SK-N-SH (cell line): ENCODE results near the gene CBFA2T3. TPM values are rescaled to one million over a fixed set of nuclear protein-coding genes. Genes with fewer than 3 reads are reported as not detected.

Source experiments
- CTCF ChIA-PET: fragments of 300-600, 350-600 bp; formaldehyde crosslinking; extraction: SDS; loops from one replicate; lab custom pipeline; 2021; lab: Yijun Ruan, JAX
- POLR2A ChIA-PET: fragments of 350-600 bp; sonication (Branson Sonifier 250); formaldehyde crosslinking; extraction: SDS; loops from one replicate; lab custom pipeline; 2020; ENCODE audit warnings: antibody characterized with exemption, inconsistent platforms; lab: Yijun Ruan, JAX
- DNase-seq: peaks from one replicate; pipeline ENCODE4 v3.0.0; 2012
- H2AFZ ChIP-seq: fragments of 200-600 bp; sonication (generic); 2 replicates; pipeline ENCODE4 v1.8.1; 2016; ENCODE audit warnings: antibody characterized with exemption, mild to moderate bottlenecking, low read depth
- H3F3A ChIP-seq: fragments of 200-600 bp; sonication (generic); replicated peaks from 2 replicates; pipeline ENCODE3; 2016; ENCODE audit warnings: antibody characterized with exemption, mild to moderate bottlenecking; ENCODE audit not compliant: insufficient read depth
- H3K27ac ChIP-seq, 2 experiments: fragments of 200-500 bp in 1 of 2; fragments of 200-600 bp in 1 of 2; sonication (Bioruptor generic) in 1 of 2; sonication (generic), shearing (Covaris generic) in 1 of 2; 2 replicates each; pipeline versions ENCODE4 v1.5.1 to v1.6.1; 2014 to 2016; ENCODE audit warnings: low read depth in 2 of 2, inconsistent platforms in 1 of 2, low read length in 1 of 2, mild to moderate bottlenecking in 1 of 2, mixed read lengths in 1 of 2
- H3K27me3 ChIP-seq: fragments of 200-600 bp; sonication (generic), shearing (Covaris generic); 2 replicates; pipeline ENCODE4 v1.6.1; 2016; ENCODE audit warnings: mixed run types; ENCODE audit not compliant: insufficient read depth
- H3K36me3 ChIP-seq, 2 experiments: fragments of 200-500 bp in 1 of 2; fragments of 200-600 bp in 1 of 2; sonication (Bioruptor generic) in 1 of 2; sonication (generic) in 1 of 2; replicated peaks in 1 of 2; 2 replicates each; pipeline versions ENCODE3 to v1.5.1; 2014 to 2016; ENCODE audit warnings: low read length in 1 of 2, mild to moderate bottlenecking in 1 of 2; ENCODE audit not compliant: insufficient read depth in 2 of 2, control insufficient read depth in 1 of 2
- H3K4me1 ChIP-seq, 2 experiments: fragments of 200-500 bp in 1 of 2; fragments of 200-600 bp in 1 of 2; sonication (Bioruptor generic) in 1 of 2; sonication (generic), shearing (Covaris generic) in 1 of 2; 2 replicates each; pipeline versions ENCODE4 v1.5.1 to v1.6.1; 2014 to 2016; ENCODE audit warnings: low read depth in 1 of 2, low read length in 1 of 2, mixed run types in 1 of 2; ENCODE audit not compliant: insufficient read depth in 2 of 2, control insufficient read depth in 1 of 2
- H3K4me2 ChIP-seq: fragments of 200-600 bp; sonication (generic), shearing (Covaris generic); 2 replicates; pipeline ENCODE4 v1.6.1; 2017; ENCODE audit warnings: mixed run types
- H3K4me3 ChIP-seq, 2 experiments: fragments of 200-500 bp in 1 of 2; fragments of 200-600 bp in 1 of 2; sonication (Bioruptor generic) in 1 of 2; sonication (generic), shearing (Covaris generic) in 1 of 2; 2 replicates each; pipeline versions ENCODE4 v1.5.1 to v1.8.1; 2014 to 2016; ENCODE audit warnings: low read depth in 2 of 2, inconsistent platforms in 1 of 2, low read length in 1 of 2, mild to moderate bottlenecking in 1 of 2, mixed read lengths in 1 of 2, moderate library complexity in 1 of 2
- H3K79me2 ChIP-seq: fragments of 200-600 bp; sonication (generic); 2 replicates; pipeline ENCODE4 v1.8.1; 2017; ENCODE audit warnings: mild to moderate bottlenecking; ENCODE audit not compliant: insufficient read depth
- H3K9ac ChIP-seq: fragments of 200-600 bp; sonication (generic); 2 replicates; pipeline ENCODE4 v1.6.1; 2017; ENCODE audit warnings: mixed run types
- H3K9me2 ChIP-seq: fragments of 200-600 bp; sonication (generic); 2 replicates; pipeline ENCODE4 v1.6.1; 2017; ENCODE audit warnings: mixed run types
- H3K9me3 ChIP-seq: fragments of 200-600 bp; sonication (generic); 2 replicates; pipeline ENCODE4 v1.6.1; 2017; ENCODE audit warnings: mixed run types, mild to moderate bottlenecking, moderate library complexity
- H4K20me1 ChIP-seq: fragments of 200-600 bp; sonication (generic); 2 replicates; pipeline ENCODE4 v1.6.1; 2017; ENCODE audit warnings: mild to moderate bottlenecking, mixed run types; ENCODE audit not compliant: insufficient read depth
- ELF1 ChIP-seq: IDR thresholded peaks from 2 replicates; pipeline ENCODE4 v1.4.0; 2012
- EP300 ChIP-seq, 2 experiments: IDR thresholded peaks; 2 replicates each; pipeline versions ENCODE4 v1.4.0 to v1.6.1; 2012; ENCODE audit warnings: borderline replicate concordance in 1 of 2, low read depth in 1 of 2, low read length in 1 of 2
- EZH2phosphoT487 ChIP-seq: fragments of 200-600 bp; sonication (generic); IDR thresholded peaks from 2 replicates; pipeline ENCODE4 v1.6.1; 2017; ENCODE audit warnings: low read depth, mixed run types, mild to moderate bottlenecking, antibody characterized with exemption, moderate library complexity, borderline replicate concordance
- FOSL2 ChIP-seq: IDR thresholded peaks from 2 replicates; pipeline ENCODE4 v1.4.0; 2012; ENCODE audit warnings: low read depth, mild to moderate bottlenecking, moderate library complexity, borderline replicate concordance
- GABPA ChIP-seq: IDR thresholded peaks from 2 replicates; pipeline ENCODE4 v1.4.0; 2012; ENCODE audit warnings: low read depth, mild to moderate bottlenecking
- GATA2 ChIP-seq: sonication (generic); formaldehyde crosslinking; IDR thresholded peaks from 2 replicates; pipeline ENCODE4 v1.5.0; 2020; ENCODE audit warnings: mild to moderate bottlenecking, missing genetic modification reagents
- IRF3 ChIP-seq: fragments of 150-350 bp; IDR thresholded peaks from 2 replicates; pipeline ENCODE4 v1.6.1; 2016; ENCODE audit warnings: mild to moderate bottlenecking, low read depth, low read length
- MEF2A ChIP-seq: IDR thresholded peaks from 2 replicates; pipeline ENCODE4 v1.4.0; 2012; ENCODE audit warnings: low read depth, borderline replicate concordance
- NRF1 ChIP-seq: IDR thresholded peaks from 2 replicates; pipeline ENCODE4 v1.6.1; 2012; ENCODE audit warnings: low read depth, mild to moderate bottlenecking, low read length
- PBX3 ChIP-seq: IDR thresholded peaks from 2 replicates; pipeline ENCODE4; 2012
- POLR2AphosphoS5 ChIP-seq: IDR thresholded peaks from 2 replicates; pipeline ENCODE4 v1.6.1; 2012; ENCODE audit warnings: low read depth, low read length
- RAD21 ChIP-seq: IDR thresholded peaks from 2 replicates; pipeline ENCODE4 v1.6.1; 2012; ENCODE audit warnings: mild to moderate bottlenecking, low read length
- RCOR1 ChIP-seq: fragments of 150-350 bp; IDR thresholded peaks from 2 replicates; pipeline ENCODE4 v1.6.1; 2017; ENCODE audit warnings: antibody characterized with exemption, low read length
- RXRA ChIP-seq: IDR thresholded peaks from 2 replicates; pipeline ENCODE4 v1.4.0; 2012; ENCODE audit warnings: low read depth, mild to moderate bottlenecking, borderline replicate concordance
- SIN3A ChIP-seq: IDR thresholded peaks from 2 replicates; pipeline ENCODE4 v1.6.1; 2012; ENCODE audit warnings: low read depth, mild to moderate bottlenecking, low read length, moderate library complexity, borderline replicate concordance
- SMC3 ChIP-seq: IDR thresholded peaks from 2 replicates; pipeline ENCODE4 v1.6.1; 2012; ENCODE audit warnings: low read depth, low read length, improper control_type of control experiment
- TAF1 ChIP-seq: IDR thresholded peaks from 2 replicates; pipeline ENCODE4 v1.6.1; 2012; ENCODE audit warnings: low read depth, mild to moderate bottlenecking, low read length, moderate library complexity, borderline replicate concordance
- TCF12 ChIP-seq: IDR thresholded peaks from 2 replicates; pipeline ENCODE4 v1.4.0; 2012
- USF1 ChIP-seq: IDR thresholded peaks from 2 replicates; pipeline ENCODE4 v1.4.0; 2012; ENCODE audit warnings: low read depth, borderline replicate concordance
- YY1 ChIP-seq: IDR thresholded peaks from 2 replicates; pipeline ENCODE4 v1.4.0; 2012; ENCODE audit warnings: low read depth, mild to moderate bottlenecking
- WGBS: methylation state at CpG from one replicate; pipeline ENCODE4 v1.1.6; 2017; ENCODE audit warnings: low lambda C conversion rate; 5-methylcytosine and 5-hydroxymethylcytosine counted together
- polyA plus RNA-seq, 3 experiments: library from polyadenylated mRNA; depleted of rRNA; stranded (reverse); fragments of >200 nt; gene quantifications; 2 replicates each; pipeline ENCODE4 v1.2.3, GENCODE V29; 2012
- TF ChIP-seq, protein P1 (sequence below): fragments of 200-600 bp; sonication (generic); IDR thresholded peaks from 2 replicates; pipeline ENCODE4 v1.6.1; 2017; ENCODE audit warnings: antibody characterized with exemption, mild to moderate bottlenecking, moderate library complexity

Gene CBFA2T3
- polyA plus RNA-seq, 1 of the 3 experiments (the other 2 are of a cell fraction): not detected

DNA sequence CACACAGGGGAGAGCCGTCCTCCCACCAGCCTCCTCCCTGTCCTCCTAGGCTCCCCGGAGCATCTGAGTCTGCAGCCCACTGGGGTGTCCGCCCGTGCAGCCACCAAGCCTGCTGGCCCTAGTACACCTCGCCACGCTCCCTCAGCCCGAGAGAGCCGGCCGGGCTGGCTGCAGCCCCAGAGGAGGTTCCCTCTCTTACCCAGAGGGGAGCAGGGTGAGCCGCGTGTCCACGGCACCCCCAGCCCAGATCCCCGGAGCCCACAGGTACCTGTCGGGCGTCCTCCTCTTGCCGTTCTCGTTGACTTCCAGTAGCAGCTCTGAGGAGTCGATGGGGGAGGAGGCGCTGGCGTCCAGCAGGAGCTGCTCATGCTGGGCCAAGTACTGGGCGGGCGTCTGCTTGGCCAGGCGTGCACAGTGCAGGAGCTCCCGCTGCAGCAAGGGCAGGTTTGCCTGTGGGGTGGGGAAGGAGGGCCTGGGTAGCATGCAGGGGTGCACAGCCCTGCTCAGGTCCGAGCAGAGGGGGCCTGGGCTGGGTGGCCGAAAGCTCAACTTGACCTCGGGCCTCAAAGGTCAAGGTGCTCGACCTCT is 91.2 kb downstream of the CBFA2T3 start:
- POLR2A ChIA-PET: no interaction called here
- 53% methylated on average over 3 of the region's 28 CpGs for WGBS
- Histone ChIP-seq H3K27ac (no peak overlapping the region), H3K27me3 (peaks cover 35% of the 10 kb centered on the region), H3K4me3 (no peak overlapping the region), H4K20me1 (no peaks in the 10 kb centered on the region), H3K79me2 (no peaks in the 10 kb centered on the region), H3K4me2 (no peak overlapping the region), H3K4me1 (no peaks in the 10 kb centered on the region; a peak in 2 of 4 replicates), H3K9me2 (no peaks in the 10 kb centered on the region), H3K9me3 (no peaks in the 10 kb centered on the region), H3K9ac (no peak overlapping the region), H3K36me3 (no peaks in the 10 kb centered on the region), H2AFZ (no peak overlapping the region), H3F3A (no peaks in the 10 kb centered on the region)
- CTCF ChIA-PET: interaction anchor here (1.1 to 1.2 kb wide), 2 partner anchors 148 to 330 kb away, joined by 3 read pairs; no protein-coding TSS in a partner anchor
- DNase-seq: no peak
- TF ChIP-seq, protein P1, sequence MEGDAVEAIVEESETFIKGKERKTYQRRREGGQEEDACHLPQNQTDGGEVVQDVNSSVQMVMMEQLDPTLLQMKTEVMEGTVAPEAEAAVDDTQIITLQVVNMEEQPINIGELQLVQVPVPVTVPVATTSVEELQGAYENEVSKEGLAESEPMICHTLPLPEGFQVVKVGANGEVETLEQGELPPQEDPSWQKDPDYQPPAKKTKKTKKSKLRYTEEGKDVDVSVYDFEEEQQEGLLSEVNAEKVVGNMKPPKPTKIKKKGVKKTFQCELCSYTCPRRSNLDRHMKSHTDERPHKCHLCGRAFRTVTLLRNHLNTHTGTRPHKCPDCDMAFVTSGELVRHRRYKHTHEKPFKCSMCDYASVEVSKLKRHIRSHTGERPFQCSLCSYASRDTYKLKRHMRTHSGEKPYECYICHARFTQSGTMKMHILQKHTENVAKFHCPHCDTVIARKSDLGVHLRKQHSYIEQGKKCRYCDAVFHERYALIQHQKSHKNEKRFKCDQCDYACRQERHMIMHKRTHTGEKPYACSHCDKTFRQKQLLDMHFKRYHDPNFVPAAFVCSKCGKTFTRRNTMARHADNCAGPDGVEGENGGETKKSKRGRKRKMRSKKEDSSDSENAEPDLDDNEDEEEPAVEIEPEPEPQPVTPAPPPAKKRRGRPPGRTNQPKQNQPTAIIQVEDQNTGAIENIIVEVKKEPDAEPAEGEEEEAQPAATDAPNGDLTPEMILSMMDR: no peak
- TF ChIP-seq TCF12: no peak
- no peak for TF ChIP-seq PBX3
- TF ChIP-seq GATA2: no peak
- no peak for TF ChIP-seq RAD21
- no peak for TF ChIP-seq ELF1
- TF ChIP-seq SMC3: no peak
- no peak for TF ChIP-seq RCOR1
- no peak for TF ChIP-seq SIN3A
- TF ChIP-seq YY1: no peak

- H3K4me1 ChIP-seq: no peaks in the 10 kb centered on the region; a peak in 2 of 4 replicates
- DNase-seq: no peak
- TF ChIP-seq RXRA (no peak), USF1 (no peak), PBX3 (no peak), SMC3 (no peak), RCOR1 (no peak), POLR2AphosphoS5 (no peak), IRF3 (no peak), TAF1 (no peak), EP300 (IDR thresholded peaks at IDR 0.05; ENCODE audit: borderline replicate concordance in 1 of 2, low read depth in 1 of 2, low read length in 1 of 2) (no peak), FOSL2 (no peak), ELF1 (no peak), TCF12 (no peak), MEF2A (no peak), SIN3A (no peak), GABPA (no peak), EZH2phosphoT487 (no peak), NRF1 (no peak)
- H2AFZ ChIP-seq: no peak overlapping the region
- H3K79me2 ChIP-seq: no peaks in the 10 kb centered on the region
- CTCF ChIA-PET: no interaction called here
- no peak overlapping the region for H3K9ac ChIP-seq
- 76% methylated on average over 15 of the region's 39 CpGs for WGBS
- no peaks in the 10 kb centered on the region for H3K36me3 ChIP-seq
- POLR2A ChIA-PET: no interaction called here
- H3K4me3 ChIP-seq: no peak overlapping the region
- H3K9me3 ChIP-seq: no peaks in the 10 kb centered on the region
- no peaks in the 10 kb centered on the region for H3K9me2 ChIP-seq
- H3K27ac ChIP-seq: no peak overlapping the region
- no peak overlapping the region for H3K4me2 ChIP-seq
- H3K27me3 ChIP-seq: peaks cover 34% of the 10 kb centered on the region
- no peaks in the 10 kb centered on the region for H3F3A ChIP-seq
- H4K20me1 ChIP-seq: no peaks in the 10 kb centered on the region
Observed at GRCh38 chr16:88884569-88885271, 92.3 kb downstream of the CBFA2T3 start.
